HepG2 (cell line): ENCODE data around the gene SEC62. TPM values are rescaled to one million over a fixed set of nuclear protein-coding genes. Genes with fewer than 3 reads are reported as not detected.
A peak's percentile ranks its signal among the peaks of the same experiment; 100 is the strongest.

Source experiments
- ADNP ChIP-seq: sonication (generic); formaldehyde crosslinking; IDR thresholded peaks from 2 replicates; pipeline ENCODE4 v1.4.0; 2020; ENCODE audit warnings: missing genetic modification reagents
- ELF4 ChIP-seq: sonication (generic); formaldehyde crosslinking; IDR thresholded peaks from 2 replicates; pipeline ENCODE4 v1.5.0; 2020; ENCODE audit warnings: missing genetic modification reagents, mild to moderate bottlenecking, moderate library complexity, borderline replicate concordance
- HCFC1 ChIP-seq: fragments of 150-350 bp; IDR thresholded peaks from 2 replicates; pipeline ENCODE4 v1.6.1; 2014; ENCODE audit warnings: low read depth, low read length
- HMGA1 ChIP-seq: sonication (generic); formaldehyde crosslinking; conservative IDR thresholded peaks from 2 replicates; pipeline ENCODE4 v1.4.0; 2020; ENCODE audit warnings: missing genetic modification reagents
- HNRNPH1 ChIP-seq: fragments of 200-400 bp; formaldehyde crosslinking; optimal IDR thresholded peaks from 2 replicates; pipeline ENCODE3; 2017; ENCODE audit warnings: mild to moderate bottlenecking, low read depth, low read length
- KDM3A ChIP-seq: IDR thresholded peaks from 2 replicates; pipeline ENCODE4 v1.6.1; 2018; ENCODE audit warnings: low read depth, missing compliant biosample characterization
- MEIS2 ChIP-seq: sonication (generic); formaldehyde crosslinking; IDR thresholded peaks from 2 replicates; pipeline ENCODE4 v1.9.0; 2021; ENCODE audit warnings: mild to moderate bottlenecking, missing genetic modification reagents
- REL ChIP-seq: sonication (generic); formaldehyde crosslinking; conservative IDR thresholded peaks from 2 replicates; pipeline ENCODE4 v1.8.0; 2022; ENCODE audit warnings: mild to moderate bottlenecking, missing genetic modification reagents, moderate library complexity
- RXRA ChIP-seq: sonication (generic); formaldehyde crosslinking; IDR thresholded peaks from 2 replicates; pipeline ENCODE4 v1.5.1; 2020; ENCODE audit warnings: missing genetic modification reagents
- SAFB2 ChIP-seq: sonication (generic); formaldehyde crosslinking; IDR thresholded peaks from 2 replicates; pipeline ENCODE4 v1.5.1; 2020; ENCODE audit warnings: missing genetic modification reagents, low read depth, mild to moderate bottlenecking, borderline replicate concordance
- SALL2 ChIP-seq: sonication (generic); formaldehyde crosslinking; IDR thresholded peaks from 2 replicates; pipeline ENCODE4 v1.8.1; 2023; ENCODE audit warnings: mild to moderate bottlenecking, missing genetic modification reagents, inconsistent platforms
- SMAD9 ChIP-seq: sonication (generic); formaldehyde crosslinking; IDR thresholded peaks from 2 replicates; pipeline ENCODE4 v1.5.1; 2020; ENCODE audit warnings: mild to moderate bottlenecking, missing genetic modification reagents
- SOX6 ChIP-seq, 2 experiments: fragments of 450-650 bp in 1 of 2; sonication (generic) in 1 of 2; formaldehyde crosslinking in 1 of 2; IDR thresholded peaks; 2 replicates each; pipeline versions ENCODE4 v1.4.0 to v1.6.1; 2017 to 2020; ENCODE audit warnings: antibody characterized with exemption in 1 of 2, mild to moderate bottlenecking in 1 of 2, missing genetic modification reagents in 1 of 2
- SP140L ChIP-seq: sonication (generic); formaldehyde crosslinking; IDR thresholded peaks from 2 replicates; pipeline ENCODE4 v1.4.0; 2020; ENCODE audit warnings: missing genetic modification reagents, borderline replicate concordance
- ZBTB2 ChIP-seq: sonication (generic); formaldehyde crosslinking; IDR thresholded peaks from 2 replicates; pipeline ENCODE4 v1.8.0; 2022; ENCODE audit warnings: low read depth, missing genetic modification reagents
- ZFP36L1 ChIP-seq: sonication (generic); formaldehyde crosslinking; IDR thresholded peaks from 2 replicates; pipeline ENCODE4 v1.8.0; 2022; ENCODE audit warnings: mild to moderate bottlenecking, missing genetic modification reagents, moderate library complexity
- ZNF121 ChIP-seq: sonication (generic); formaldehyde crosslinking; IDR thresholded peaks from 2 replicates; pipeline ENCODE4 v1.5.0; 2020; ENCODE audit warnings: mild to moderate bottlenecking, missing genetic modification reagents
- ZNF160 ChIP-seq: sonication (generic); formaldehyde crosslinking; IDR thresholded peaks from 2 replicates; pipeline ENCODE4 v1.8.0; 2022; ENCODE audit warnings: mild to moderate bottlenecking, inconsistent platforms, missing genetic modification reagents
- ZNF3 ChIP-seq: IDR thresholded peaks from 2 replicates; pipeline ENCODE4 v1.7.0; 2017; ENCODE audit warnings: inconsistent platforms
- ZNF30 ChIP-seq: sonication (generic); formaldehyde crosslinking; IDR thresholded peaks from 2 replicates; pipeline ENCODE4 v1.5.0; 2020; ENCODE audit warnings: mild to moderate bottlenecking, missing genetic modification reagents
- ZNF563 ChIP-seq: sonication (generic); formaldehyde crosslinking; IDR thresholded peaks from 2 replicates; pipeline ENCODE4 v1.8.0; 2022; ENCODE audit warnings: mild to moderate bottlenecking, moderate library complexity, missing genetic modification reagents
- ZNF7 ChIP-seq: IDR thresholded peaks from 2 replicates; pipeline ENCODE4 v1.6.1; 2016; ENCODE audit warnings: missing biosample characterization, missing genetic modification reagents
- ZNF75D ChIP-seq: sonication (generic); formaldehyde crosslinking; IDR thresholded peaks from 2 replicates; pipeline ENCODE4 v1.8.1; 2023; ENCODE audit warnings: missing genetic modification reagents, mild to moderate bottlenecking, borderline replicate concordance
- ZSCAN22 ChIP-seq: sonication (generic); formaldehyde crosslinking; IDR thresholded peaks from 2 replicates; pipeline ENCODE4 v1.4.0; 2020; ENCODE audit warnings: mild to moderate bottlenecking, missing genetic modification reagents
- polyA plus RNA-seq, 8 experiments: library from polyadenylated mRNA; depleted of rRNA in 3 of 8; stranded (reverse) in 7 of 8; unstranded in 1 of 8; fragments of >200 nt; fragmentation: Illumina TruSeq in 4 of 8; extraction: Trizol in 4 of 8; gene quantifications; 2 replicates each; pipeline versions ENCODE4 v1.2.1 to v1.2.3, GENCODE V29; 2011 to 2016; ENCODE audit warnings: low read depth in 4 of 8, missing spikeins in 1 of 8, mixed read lengths in 1 of 8; ENCODE audit not compliant: insufficient read depth in 1 of 8
- total RNA-seq, 5 experiments: library from RNA; depleted of rRNA; stranded (reverse); fragments of >200 nt; fragmentation: Illumina TruSeq; extraction: Trizol; gene quantifications; 2 replicates each; pipeline ENCODE4 v1.2.3, GENCODE V29; 2016; ENCODE audit warnings: low read depth in 1 of 5
- TF ChIP-seq, protein P1 (sequence below): sonication (generic); formaldehyde crosslinking; IDR thresholded peaks from 2 replicates; pipeline ENCODE4 v1.4.0; 2020; ENCODE audit warnings: missing genetic modification reagents
- TF ChIP-seq, protein P2 (sequence below): sonication (generic); formaldehyde crosslinking; conservative IDR thresholded peaks from 2 replicates; pipeline ENCODE4 v1.8.0; 2022; ENCODE audit warnings: mild to moderate bottlenecking, moderate library complexity, missing genetic modification reagents
- TF ChIP-seq, protein P3 (sequence below): sonication (generic); formaldehyde crosslinking; IDR thresholded peaks from 2 replicates; pipeline ENCODE4 v1.8.1; 2023; ENCODE audit warnings: mild to moderate bottlenecking, missing genetic modification reagents, borderline replicate concordance

SEC62 gene
- total and polyA plus RNA-seq, 2 of the 13 experiments (the other 11 are each of a cell fraction or from before 2014, with no cell fraction given): 54.0 to 68.7 TPM

DNA sequence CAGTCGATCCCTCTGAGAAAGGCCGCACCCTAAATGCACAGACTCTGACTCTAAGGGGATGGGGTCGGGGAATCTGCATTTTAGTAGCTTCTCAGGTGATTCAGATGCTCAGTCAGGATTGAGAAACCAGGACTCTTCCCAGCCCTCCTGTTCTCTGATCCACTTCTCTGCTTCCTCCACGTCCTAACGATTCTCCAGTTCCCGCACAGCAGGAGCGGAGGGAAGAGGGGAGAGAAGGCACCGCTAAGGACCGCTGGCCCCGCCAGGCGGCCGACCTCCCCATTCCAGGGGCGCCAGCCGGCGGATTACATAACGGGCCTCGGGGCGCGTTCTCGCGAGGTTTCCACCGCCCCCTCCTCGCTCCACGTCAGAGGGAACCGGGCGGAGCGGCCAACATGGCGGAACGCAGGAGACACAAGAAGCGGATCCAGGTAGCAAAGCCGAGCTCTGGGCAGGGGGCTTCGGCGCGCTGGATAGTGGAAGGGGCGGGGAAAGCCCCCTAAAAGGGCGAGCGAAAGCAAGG is at the start of gene SEC62 (continued):
- TF ChIP-seq, protein P1, sequence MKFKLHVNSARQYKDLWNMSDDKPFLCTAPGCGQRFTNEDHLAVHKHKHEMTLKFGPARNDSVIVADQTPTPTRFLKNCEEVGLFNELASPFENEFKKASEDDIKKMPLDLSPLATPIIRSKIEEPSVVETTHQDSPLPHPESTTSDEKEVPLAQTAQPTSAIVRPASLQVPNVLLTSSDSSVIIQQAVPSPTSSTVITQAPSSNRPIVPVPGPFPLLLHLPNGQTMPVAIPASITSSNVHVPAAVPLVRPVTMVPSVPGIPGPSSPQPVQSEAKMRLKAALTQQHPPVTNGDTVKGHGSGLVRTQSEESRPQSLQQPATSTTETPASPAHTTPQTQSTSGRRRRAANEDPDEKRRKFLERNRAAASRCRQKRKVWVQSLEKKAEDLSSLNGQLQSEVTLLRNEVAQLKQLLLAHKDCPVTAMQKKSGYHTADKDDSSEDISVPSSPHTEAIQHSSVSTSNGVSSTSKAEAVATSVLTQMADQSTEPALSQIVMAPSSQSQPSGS: peak; percentile 89
- no peak for TF ChIP-seq ZNF3 (CRISPR knock-in tag)
- TF ChIP-seq, protein P2, sequence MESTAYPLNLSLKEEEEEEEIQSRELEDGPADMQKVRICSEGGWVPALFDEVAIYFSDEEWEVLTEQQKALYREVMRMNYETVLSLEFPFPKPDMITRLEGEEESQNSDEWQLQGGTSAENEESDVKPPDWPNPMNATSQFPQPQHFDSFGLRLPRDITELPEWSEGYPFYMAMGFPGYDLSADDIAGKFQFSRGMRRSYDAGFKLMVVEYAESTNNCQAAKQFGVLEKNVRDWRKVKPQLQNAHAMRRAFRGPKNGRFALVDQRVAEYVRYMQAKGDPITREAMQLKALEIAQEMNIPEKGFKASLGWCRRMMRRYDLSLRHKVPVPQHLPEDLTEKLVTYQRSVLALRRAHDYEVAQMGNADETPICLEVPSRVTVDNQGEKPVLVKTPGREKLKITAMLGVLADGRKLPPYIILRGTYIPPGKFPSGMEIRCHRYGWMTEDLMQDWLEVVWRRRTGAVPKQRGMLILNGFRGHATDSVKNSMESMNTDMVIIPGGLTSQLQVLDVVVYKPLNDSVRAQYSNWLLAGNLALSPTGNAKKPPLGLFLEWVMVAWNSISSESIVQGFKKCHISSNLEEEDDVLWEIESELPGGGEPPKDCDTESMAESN (CRISPR knock-in tag): 0 out of 2 replicates have a peak, but pooled peaks have one; percentile 54
- no peak for TF ChIP-seq ADNP (CRISPR knock-in tag)
- peak; percentile 82; the same call in 1 of the 2 replicates for TF ChIP-seq SP140L
- TF ChIP-seq ZFP36L1: peak; percentile 51; the same call in 1 of the 2 replicates
- no peak for TF ChIP-seq SAFB2 (CRISPR knock-in tag)
- TF ChIP-seq ZNF7 (CRISPR knock-in tag): no peak
- TF ChIP-seq ZNF160 (CRISPR knock-in tag): peak; percentile 80
- no peak for TF ChIP-seq SMAD9 (CRISPR knock-in tag)
- TF ChIP-seq MEIS2 (CRISPR knock-in tag): no peak
- 0 out of 2 replicates have a peak, but pooled peaks have one; percentile 66 for TF ChIP-seq ZNF563
- no peak for TF ChIP-seq SOX6 (IDR thresholded peaks at IDR 0.05)
- peak; percentile 60 for TF ChIP-seq SOX6 (CRISPR knock-in tag; IDR thresholded peaks at IDR 0.05)
- no peak for TF ChIP-seq ELF4 (CRISPR knock-in tag)
- no peak for TF ChIP-seq HCFC1
- 0 out of 2 replicates have a peak, but pooled peaks have one; percentile 60 for TF ChIP-seq SALL2 (CRISPR knock-in tag)
- peak; percentile 71 for TF ChIP-seq RXRA
- no peak for TF ChIP-seq ZNF30 (CRISPR knock-in tag)
- TF ChIP-seq ZBTB2 (CRISPR knock-in tag): peak; percentile 74
- TF ChIP-seq HMGA1 (CRISPR knock-in tag): no peak
- TF ChIP-seq ZSCAN22 (CRISPR knock-in tag): no peak
- TF ChIP-seq ZNF121 (CRISPR knock-in tag): 0 out of 2 replicates have a peak, but pooled peaks have one; percentile 50
- peak; percentile 81; the same call in 1 of the 2 replicates for TF ChIP-seq KDM3A (CRISPR knock-in tag)
- TF ChIP-seq HNRNPH1: no peak
- TF ChIP-seq REL (CRISPR knock-in tag): peak; percentile 70; the same call in 1 of the 2 replicates
- TF ChIP-seq, protein P3, sequence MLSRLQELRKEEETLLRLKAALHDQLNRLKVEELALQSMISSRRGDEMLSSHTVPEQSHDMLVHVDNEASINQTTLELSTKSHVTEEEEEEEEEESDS (CRISPR knock-in tag): peak; percentile 68; the same call in 1 of the 2 replicates
- no peak for TF ChIP-seq ZNF75D (CRISPR knock-in tag)
